ENCODE data around the gene USP34.

GRCh38 chr2:61161888-61162287 lies 309.0 kb downstream of the USP34 start, which contains the start of gene C2orf74:
- no peak for TF ChIP-seq POLR2A (IDR thresholded peaks at IDR 0.05; ENCODE audit: low read length)
- TF ChIP-seq GATA1 (IDR thresholded peaks at IDR 0.05; ENCODE audit: low read depth, low read length): no peak

Data from erythroblast (primary cell).